GM18508 (cell line): ENCODE results near the gene SMAP2.

Source experiments
- ATAC-seq: cut with Tn5 transposase; IDR thresholded peaks from one replicate; pipeline ENCODE4 v1.9.1; 2021; ENCODE audit warnings: moderate number of reproducible peaks; ENCODE audit not compliant: insufficient read depth, unreplicated experiment

Gene SMAP2

GRCh38 chr1:40413527-40414252 is 40.2 kb downstream of the SMAP2 start:
- ATAC-seq = no peak

DNA sequence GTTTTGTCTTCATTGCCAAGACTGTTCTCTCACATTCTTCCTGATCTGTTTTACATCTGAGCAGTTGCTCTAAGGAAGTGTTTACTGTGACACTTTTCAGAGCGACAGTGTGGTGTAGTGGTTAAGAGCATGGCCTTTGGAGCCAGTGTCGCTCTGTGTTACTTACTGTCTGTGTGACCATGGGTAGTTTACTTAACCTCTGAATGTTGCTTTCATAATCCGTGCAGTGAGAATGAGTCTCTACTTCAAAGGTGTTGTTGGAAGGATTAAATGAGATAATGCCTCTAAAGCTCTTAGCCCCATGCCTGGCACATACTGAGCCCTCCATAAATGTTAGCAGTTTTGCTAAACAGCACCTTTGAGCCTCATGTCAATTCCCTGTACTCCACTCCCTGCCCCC is 40.8 kb downstream of the SMAP2 start:
- no peak for ATAC-seq

GRCh38 chr1:40416709-40417108 is 43.2 kb downstream of the SMAP2 start:
- no peak for ATAC-seq

- no peak for ATAC-seq
Observed at GRCh38 chr1:40421431-40422384, 48.2 kb downstream of the SMAP2 start.

GRCh38 chr1:40422630-40423263 is 49.2 kb downstream of the SMAP2 start:
- no peak for ATAC-seq

DNA sequence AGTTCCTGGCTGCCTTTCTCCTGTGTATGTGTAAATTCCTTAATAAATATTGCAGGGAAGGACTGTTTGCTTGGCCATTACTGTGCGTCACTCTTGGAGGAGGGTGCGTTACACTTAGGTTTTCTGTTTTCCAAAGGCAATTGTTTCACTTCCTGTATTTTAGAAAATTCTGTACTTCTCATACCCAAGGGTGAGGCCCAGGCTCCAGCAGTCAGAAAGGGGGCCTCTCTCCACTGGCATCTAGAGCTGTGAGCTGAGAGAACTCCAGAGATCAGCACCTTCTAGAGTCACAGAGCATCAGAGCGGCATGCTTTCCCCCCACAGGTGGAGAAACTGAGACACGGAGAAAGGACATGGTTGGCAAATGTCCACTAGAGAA is 49.7 kb downstream of the SMAP2 start:
- ATAC-seq = no peak

DNA sequence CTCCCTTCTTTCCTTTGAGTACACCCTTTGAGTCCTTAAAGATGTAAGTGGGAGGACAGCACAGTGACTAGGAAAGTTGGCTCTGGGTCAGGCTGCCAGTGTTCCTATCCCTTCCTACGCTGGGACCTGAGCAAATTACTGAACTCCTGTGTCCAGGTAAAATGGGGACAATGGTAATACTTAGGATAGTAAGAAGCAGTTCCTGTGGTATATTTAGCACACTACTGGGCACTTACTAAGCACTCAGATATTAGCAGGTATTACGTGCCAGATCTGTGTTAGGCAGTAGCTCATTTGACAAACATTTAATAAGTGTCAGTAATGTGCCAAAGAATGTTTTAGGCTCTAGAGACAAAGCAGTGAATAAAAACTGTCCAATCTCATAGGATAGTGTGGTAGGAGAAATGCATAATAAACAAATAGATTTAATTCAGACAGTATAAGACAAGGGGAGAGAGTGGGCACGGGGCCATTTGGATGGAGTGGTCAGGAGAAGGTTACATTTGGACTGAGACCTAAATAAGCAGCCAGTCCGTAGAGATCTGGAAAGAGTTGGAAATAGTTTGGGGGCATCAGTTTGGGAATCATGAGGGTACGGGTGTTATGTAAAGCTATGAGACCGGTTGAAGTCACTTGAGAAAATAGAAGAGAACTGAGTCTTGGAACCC is 50.6 kb downstream of the SMAP2 start:
- ATAC-seq = no peak

GRCh38 chr1:40425198-40425597 is 51.7 kb downstream of the SMAP2 start:
- no peak for ATAC-seq

DNA sequence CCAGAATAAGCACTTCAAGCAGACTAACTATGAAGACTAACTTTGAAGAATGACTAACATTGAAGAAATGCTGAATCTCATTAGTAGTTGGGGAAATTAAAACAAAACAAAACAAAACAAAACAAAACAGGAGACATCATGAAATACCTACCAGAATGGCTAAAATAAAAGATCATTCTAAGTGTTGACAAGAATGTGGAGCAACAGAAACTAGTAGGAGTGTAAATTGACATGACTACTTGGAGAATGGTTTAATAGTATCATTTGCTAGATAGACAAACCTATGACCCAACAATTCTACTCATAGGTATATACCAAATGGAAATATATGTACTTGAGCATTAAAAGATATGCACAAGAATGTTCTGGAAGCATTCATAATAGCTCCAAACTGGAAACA is 57.9 kb downstream of the SMAP2 start:
- no peak for ATAC-seq

- no peak for ATAC-seq
Observed at GRCh38 chr1:40432644-40433390, 59.3 kb downstream of the SMAP2 start.

- ATAC-seq = no peak
Observed at GRCh38 chr1:40435471-40435870, 61.9 kb downstream of the SMAP2 start.

DNA sequence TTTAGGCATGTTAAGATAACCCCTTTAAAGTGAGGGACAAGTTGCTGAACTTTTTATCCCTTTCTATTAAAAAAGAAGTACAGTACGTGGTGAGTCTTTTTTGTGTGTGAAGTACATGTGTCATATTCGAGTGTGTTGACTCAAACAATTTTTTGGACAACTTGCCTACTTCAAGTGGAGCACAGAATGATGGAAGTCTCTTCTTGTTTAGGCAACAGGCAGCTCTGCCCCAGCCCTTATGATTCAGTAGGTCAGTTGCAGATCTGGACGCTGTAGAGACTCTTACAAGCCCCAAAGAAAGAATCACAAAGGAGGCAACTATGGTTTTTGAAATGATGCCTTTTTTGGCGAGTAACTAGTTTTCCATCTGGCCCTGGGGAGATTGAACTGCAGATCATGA is 62.3 kb downstream of the SMAP2 start:
- no peak for ATAC-seq

DNA sequence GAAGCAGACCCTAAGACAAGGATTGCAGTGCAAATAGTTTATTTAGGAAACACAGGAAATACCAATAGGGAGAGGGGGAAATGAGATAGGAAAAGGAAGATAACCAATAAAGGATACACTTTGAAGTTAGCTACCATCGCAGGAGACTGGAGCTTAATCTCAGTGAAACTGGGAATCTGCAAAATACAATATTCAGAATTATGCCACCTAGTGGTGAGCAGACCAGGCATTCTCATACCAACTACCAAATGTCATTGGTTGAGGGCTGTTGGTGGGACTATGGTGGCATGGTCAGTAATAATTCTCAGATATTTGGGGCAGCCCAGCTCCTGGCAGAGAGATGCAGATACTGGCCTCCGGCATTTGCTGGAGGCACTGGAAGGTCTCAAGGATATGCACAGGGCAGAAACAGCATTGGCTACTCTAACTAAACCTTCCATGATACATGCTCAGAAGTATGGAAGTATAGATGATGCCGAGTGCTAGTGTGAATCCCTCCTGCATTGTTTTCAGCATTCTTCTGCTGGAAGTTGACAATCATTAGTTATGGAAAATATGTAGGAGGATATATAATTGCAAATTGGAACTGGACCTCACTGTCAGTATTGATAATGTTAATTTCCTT is 65.0 kb downstream of the SMAP2 start:
- ATAC-seq = no peak

DNA sequence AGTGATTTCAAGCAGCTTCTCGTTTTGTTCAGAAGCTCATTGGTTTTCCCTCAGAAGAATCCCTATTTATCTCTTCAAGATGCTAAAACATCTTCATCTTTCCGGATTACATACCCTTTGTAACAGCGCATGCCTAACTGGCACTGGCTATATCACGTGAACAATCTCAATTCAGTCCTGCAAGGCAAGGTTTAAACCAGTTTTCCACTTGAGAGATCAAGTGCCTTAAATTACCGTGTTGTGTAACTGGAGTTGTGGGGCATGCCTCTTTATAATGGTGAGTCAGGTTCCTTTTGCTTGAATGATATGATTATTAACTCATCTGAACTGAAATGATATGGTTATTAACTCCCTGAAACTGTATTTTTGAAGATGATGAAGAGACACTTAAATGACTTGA is 65.7 kb downstream of the SMAP2 start:
- ATAC-seq = no peak

DNA sequence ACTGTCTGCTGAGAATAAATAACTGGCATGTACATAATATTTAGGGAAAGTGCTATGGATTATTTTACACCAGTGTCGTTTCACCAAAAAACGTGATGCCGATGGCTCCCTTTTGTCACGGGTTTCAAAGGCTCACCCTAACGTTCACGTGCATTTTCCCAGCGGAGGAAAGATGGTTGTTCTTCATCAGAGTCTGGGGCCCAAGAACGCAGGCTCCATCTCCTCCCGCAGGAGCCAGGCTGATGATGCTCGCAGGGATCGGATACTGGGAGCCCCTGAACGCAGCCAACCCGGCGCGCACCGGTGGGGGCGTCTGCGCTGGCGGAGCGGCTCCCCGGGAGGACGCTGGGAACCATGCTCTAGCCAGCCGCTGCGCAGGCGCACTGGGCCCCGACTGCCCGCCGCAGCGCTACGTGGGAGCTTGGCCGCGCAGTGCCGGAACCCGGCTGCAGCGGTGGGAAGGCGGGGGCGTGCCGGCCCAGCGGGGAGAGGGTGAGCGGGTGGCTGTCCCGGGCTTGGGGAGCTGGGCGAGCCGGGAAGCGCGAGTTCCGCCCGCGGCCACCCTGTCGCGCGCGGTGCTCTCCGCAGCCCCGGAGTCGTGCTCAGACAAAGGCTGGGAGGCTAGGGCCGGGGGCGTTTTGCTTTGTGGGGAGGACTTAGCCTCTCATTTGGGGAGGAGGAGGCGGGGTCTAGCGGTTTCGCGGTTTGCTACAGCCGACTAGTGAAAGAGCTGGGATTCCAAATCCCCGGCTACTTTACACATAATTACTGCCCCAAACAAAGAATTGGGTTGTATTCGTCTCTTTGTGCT is 76.4 kb downstream of the SMAP2 start, which contains the start of gene ZFP69B:
Gene ZFP69B, plus strand, starts transcription at position 793 of the 811 bp plus-strand sequence. CDS start 486 bp downstream, outside the sequence.
- ATAC-seq = no peak

DNA sequence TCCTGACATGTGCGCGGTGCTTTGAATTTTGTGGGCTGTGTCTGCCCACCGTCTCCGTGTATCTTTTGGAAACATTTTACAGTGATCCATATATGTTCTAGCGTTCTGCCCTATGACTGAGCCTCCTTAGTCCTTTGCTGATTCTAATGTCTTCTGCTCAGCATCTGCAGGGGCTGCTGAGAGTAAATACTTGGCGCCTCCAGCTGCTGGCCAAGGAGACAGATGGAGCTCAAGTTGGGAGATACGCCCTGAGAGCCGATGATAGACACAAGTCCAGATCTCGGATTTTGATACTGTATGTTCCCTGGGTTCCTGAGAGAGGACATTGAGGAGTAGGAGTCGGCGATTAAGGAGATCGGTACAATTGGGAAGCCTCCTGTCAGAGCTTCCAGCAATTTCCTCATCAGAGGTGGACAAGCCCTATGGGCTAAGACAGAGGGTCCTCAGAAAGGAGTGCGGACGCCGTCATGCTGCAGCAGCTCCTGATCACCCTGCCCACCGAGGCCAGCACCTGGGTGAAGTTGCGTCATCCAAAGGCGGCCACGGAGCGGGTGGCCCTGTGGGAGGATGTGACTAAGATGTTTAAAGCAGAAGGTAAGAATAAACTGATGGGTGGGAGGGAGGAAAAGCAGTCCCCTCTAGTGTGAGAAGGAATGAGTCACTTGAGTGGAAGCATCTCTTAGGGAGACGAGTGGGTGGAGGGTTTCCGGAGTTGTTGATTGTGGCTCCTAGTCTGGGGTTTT is 77.1 kb downstream of the SMAP2 start:
- no peak for ATAC-seq

- no peak for ATAC-seq
Observed at GRCh38 chr1:40451238-40451585, 77.7 kb downstream of the SMAP2 start.

DNA sequence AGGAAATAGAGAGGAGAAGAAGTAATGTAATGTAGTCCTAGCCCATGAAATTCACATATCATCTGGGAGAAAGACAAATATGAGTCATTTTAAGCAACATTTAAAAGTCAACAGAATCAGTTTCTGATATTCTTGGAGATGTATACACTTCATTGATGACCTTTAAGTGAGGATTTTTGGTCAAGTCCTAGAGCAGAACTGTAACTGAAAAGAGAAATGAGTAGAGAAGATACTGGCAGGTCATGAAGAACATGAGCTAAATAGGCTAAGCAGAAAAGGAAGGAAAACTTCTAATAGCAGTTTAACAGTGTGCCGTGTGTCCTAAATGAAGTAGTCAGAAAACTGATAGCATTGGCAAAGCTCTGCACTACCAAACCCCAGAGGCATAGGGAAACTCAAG is 81.3 kb downstream of the SMAP2 start:
- no peak for ATAC-seq
